HEK293 (cell line): ENCODE measurements around the gene TMEM232.

ENCODE experiments used
- CTCF ChIA-PET: fragments of 350-600 bp; formaldehyde crosslinking; extraction: SDS; loops from one replicate; lab custom pipeline; 2021; ENCODE audit warnings: antibody characterized with exemption; lab: Yijun Ruan, JAX
- POLR2A ChIA-PET: fragments of 300-600 bp; formaldehyde crosslinking; extraction: SDS; loops from one replicate; lab custom pipeline; 2020; ENCODE audit warnings: antibody characterized with exemption, inconsistent platforms; lab: Yijun Ruan, JAX
- H3K27ac ChIP-seq: fragments of 200-500 bp; sonication (Bioruptor generic); 2 replicates; pipeline ENCODE4 v1.5.1; 2014; ENCODE audit warnings: low read depth, low read length, control low read depth, inconsistent platforms; ENCODE audit errors: extremely low read depth
- H3K36me3 ChIP-seq, 2 experiments: fragments of 200-500 bp in 1 of 2; sonication (Bioruptor generic) in 1 of 2; 1 replicate in 1 of 2; 2 replicates in 1 of 2; pipeline ENCODE4 v1.5.1; 2014 to 2017; ENCODE audit warnings: inconsistent platforms in 2 of 2, low read length in 2 of 2; ENCODE audit not compliant: control insufficient read depth in 2 of 2, insufficient read depth in 1 of 2
- H3K4me1 ChIP-seq: fragments of 200-500 bp; sonication (Bioruptor generic); 2 replicates; pipeline ENCODE4 v1.5.1; 2014; ENCODE audit warnings: mild to moderate bottlenecking, low read length, inconsistent platforms; ENCODE audit not compliant: control insufficient read depth, insufficient read depth
- H3K4me3 ChIP-seq: 2 replicates; pipeline ENCODE4 v1.5.1; 2011; ENCODE audit warnings: low read depth, mild to moderate bottlenecking, control low read depth, low read length, moderate library complexity
- H3K9me3 ChIP-seq: fragments of 200-500 bp; sonication (Bioruptor generic); 2 replicates; pipeline ENCODE4 v1.5.1; 2014; ENCODE audit warnings: low read depth, low read length, inconsistent platforms; ENCODE audit not compliant: control insufficient read depth, insufficient read depth
- ATF2 ChIP-seq: fragments of 450-650 bp; formaldehyde crosslinking; IDR thresholded peaks from 2 replicates; pipeline ENCODE4 v1.5.1; 2016; ENCODE audit warnings: missing biosample characterization, missing genetic modification characterization, low read depth
- HOXA7 ChIP-seq: sonication (generic); formaldehyde crosslinking; IDR thresholded peaks from 2 replicates; pipeline ENCODE4 v1.8.1; 2022; ENCODE audit warnings: missing genetic modification reagents, borderline replicate concordance
- KLF1 ChIP-seq: fragments of 450-650 bp; formaldehyde crosslinking; IDR thresholded peaks from 2 replicates; pipeline ENCODE4 v1.5.1; 2016; ENCODE audit warnings: missing biosample characterization, missing genetic modification characterization
- MZF1 ChIP-seq: fragments of 450-650 bp; formaldehyde crosslinking; IDR thresholded peaks from 2 replicates; pipeline ENCODE4 v1.5.1; 2017; ENCODE audit warnings: missing biosample characterization, missing genetic modification characterization, borderline replicate concordance
- PRDM6 ChIP-seq: fragments of 450-650 bp; formaldehyde crosslinking; IDR thresholded peaks from 2 replicates; pipeline ENCODE4 v1.5.1; 2017; ENCODE audit warnings: missing biosample characterization, missing genetic modification characterization
- REPIN1 ChIP-seq: fragments of 450-650 bp; formaldehyde crosslinking; IDR thresholded peaks from 2 replicates; pipeline ENCODE4 v1.5.1; 2017; ENCODE audit warnings: missing biosample characterization, missing genetic modification characterization, low read depth
- SP2 ChIP-seq: fragments of 450-650 bp; formaldehyde crosslinking; IDR thresholded peaks from 2 replicates; pipeline ENCODE4 v1.5.1; 2016; ENCODE audit warnings: missing biosample characterization, missing genetic modification characterization
- YY1 ChIP-seq: fragments of 450-650 bp; formaldehyde crosslinking; IDR thresholded peaks from 2 replicates; pipeline ENCODE4 v1.5.1; 2018; ENCODE audit warnings: missing biosample characterization, missing genetic modification characterization
- ZBTB26 ChIP-seq: fragments of 450-650 bp; formaldehyde crosslinking; optimal IDR thresholded peaks from 2 replicates; pipeline ENCODE3; 2016; ENCODE audit warnings: missing biosample characterization, mild to moderate bottlenecking, missing genetic modification characterization
- ZEB2 ChIP-seq: fragments of 450-650 bp; formaldehyde crosslinking; IDR thresholded peaks from 2 replicates; pipeline ENCODE4 v1.5.1; 2016; ENCODE audit warnings: missing biosample characterization, missing genetic modification characterization
- ZNF140 ChIP-seq: fragments of 450-650 bp; formaldehyde crosslinking; IDR thresholded peaks from 2 replicates; pipeline ENCODE4 v1.5.1; 2016; ENCODE audit warnings: missing biosample characterization, missing genetic modification characterization
- ZNF341 ChIP-seq: fragments of 450-650 bp; formaldehyde crosslinking; IDR thresholded peaks from 2 replicates; pipeline ENCODE4; 2016; ENCODE audit warnings: low read depth, missing biosample characterization, missing genetic modification characterization
- ZNF544 ChIP-seq: fragments of 450-650 bp; formaldehyde crosslinking; IDR thresholded peaks from 2 replicates; pipeline ENCODE4 v1.5.0; 2017; ENCODE audit warnings: missing biosample characterization, missing genetic modification characterization
- ZNF600 ChIP-seq: fragments of 450-650 bp; formaldehyde crosslinking; IDR thresholded peaks from 2 replicates; pipeline ENCODE4 v1.5.1; 2016; ENCODE audit warnings: missing biosample characterization, missing genetic modification characterization
- ZNF707 ChIP-seq: fragments of 450-650 bp; formaldehyde crosslinking; IDR thresholded peaks from 2 replicates; pipeline ENCODE4 v1.5.1; 2016; ENCODE audit warnings: missing biosample characterization, missing genetic modification characterization
- ZNF776 ChIP-seq: fragments of 450-650 bp; formaldehyde crosslinking; IDR thresholded peaks from 2 replicates; pipeline ENCODE4 v1.5.0; 2017; ENCODE audit warnings: missing biosample characterization, missing genetic modification characterization, borderline replicate concordance
- ZNF792 ChIP-seq: fragments of 450-650 bp; formaldehyde crosslinking; IDR thresholded peaks from 2 replicates; pipeline ENCODE4 v1.5.1; 2016; ENCODE audit warnings: missing biosample characterization, missing genetic modification characterization
- ZSCAN16 ChIP-seq: fragments of 450-650 bp; formaldehyde crosslinking; IDR thresholded peaks from 2 replicates; pipeline ENCODE4 v1.5.1; 2016; ENCODE audit warnings: missing biosample characterization, missing genetic modification characterization
- ZSCAN30 ChIP-seq: fragments of 450-650 bp; IDR thresholded peaks from 2 replicates; pipeline ENCODE4 v1.5.1; 2018; ENCODE audit warnings: missing biosample characterization, mild to moderate bottlenecking, missing genetic modification characterization, moderate library complexity
- TF ChIP-seq, protein P1 (sequence below): fragments of 450-650 bp; formaldehyde crosslinking; IDR thresholded peaks from 2 replicates; pipeline ENCODE4 v1.5.1; 2016; ENCODE audit warnings: missing biosample characterization, missing genetic modification characterization
- TF ChIP-seq, protein P2 (sequence below): fragments of 450-650 bp; formaldehyde crosslinking; IDR thresholded peaks from 2 replicates; pipeline ENCODE4 v1.5.1; 2016; ENCODE audit warnings: missing biosample characterization, missing genetic modification characterization

Gene TMEM232

GRCh38 chr5:110525762-110526161, 200.7 kb downstream of the TMEM232 start:
- Histone ChIP-seq H3K9me3 (no peaks in the 10 kb centered on the region), H3K4me3 (no peak overlapping the region), H3K4me1 (no peaks in the 10 kb centered on the region), H3K27ac (no peak overlapping the region), H3K36me3 (no peaks in the 10 kb centered on the region)
- TF ChIP-seq ZNF544 (tag by site-specific recombination) (no peak), ZNF707 (tag by site-specific recombination) (no peak), ZEB2 (tag by site-specific recombination) (no peak), ATF2 (tag by site-specific recombination) (no peak), ZSCAN30 (tag by site-specific recombination) (no peak), ZNF792 (tag by site-specific recombination) (no peak)
- TF ChIP-seq, protein P1, sequence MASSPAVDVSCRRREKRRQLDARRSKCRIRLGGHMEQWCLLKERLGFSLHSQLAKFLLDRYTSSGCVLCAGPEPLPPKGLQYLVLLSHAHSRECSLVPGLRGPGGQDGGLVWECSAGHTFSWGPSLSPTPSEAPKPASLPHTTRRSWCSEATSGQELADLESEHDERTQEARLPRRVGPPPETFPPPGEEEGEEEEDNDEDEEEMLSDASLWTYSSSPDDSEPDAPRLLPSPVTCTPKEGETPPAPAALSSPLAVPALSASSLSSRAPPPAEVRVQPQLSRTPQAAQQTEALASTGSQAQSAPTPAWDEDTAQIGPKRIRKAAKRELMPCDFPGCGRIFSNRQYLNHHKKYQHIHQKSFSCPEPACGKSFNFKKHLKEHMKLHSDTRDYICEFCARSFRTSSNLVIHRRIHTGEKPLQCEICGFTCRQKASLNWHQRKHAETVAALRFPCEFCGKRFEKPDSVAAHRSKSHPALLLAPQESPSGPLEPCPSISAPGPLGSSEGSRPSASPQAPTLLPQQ = no peak
- POLR2A ChIA-PET = no interaction called here
- CTCF ChIA-PET = no interaction called here

- Histone ChIP-seq H3K9me3 (no peaks in the 10 kb centered on the region), H3K27ac (no peak overlapping the region), H3K4me1 (no peaks in the 10 kb centered on the region), H3K4me3 (no peak overlapping the region), H3K36me3 (no peaks in the 10 kb centered on the region)
- POLR2A ChIA-PET = no interaction called here
- no peak for TF ChIP-seq PRDM6
- TF ChIP-seq ZNF600 (tag by site-specific recombination) = no peak
- TF ChIP-seq ZNF341 = no peak
- TF ChIP-seq ZBTB26 = no peak
- TF ChIP-seq REPIN1 (tag by site-specific recombination) = no peak
- no peak for TF ChIP-seq MZF1 (tag by site-specific recombination)
- no peak for TF ChIP-seq SP2 (tag by site-specific recombination)
- no peak for TF ChIP-seq HOXA7
- TF ChIP-seq ZNF776 = no peak
- TF ChIP-seq ZSCAN16 (tag by site-specific recombination) = no peak
- TF ChIP-seq YY1 (tag by site-specific recombination) = no peak
- no peak for TF ChIP-seq ZNF140 (tag by site-specific recombination)
- TF ChIP-seq, protein P2, sequence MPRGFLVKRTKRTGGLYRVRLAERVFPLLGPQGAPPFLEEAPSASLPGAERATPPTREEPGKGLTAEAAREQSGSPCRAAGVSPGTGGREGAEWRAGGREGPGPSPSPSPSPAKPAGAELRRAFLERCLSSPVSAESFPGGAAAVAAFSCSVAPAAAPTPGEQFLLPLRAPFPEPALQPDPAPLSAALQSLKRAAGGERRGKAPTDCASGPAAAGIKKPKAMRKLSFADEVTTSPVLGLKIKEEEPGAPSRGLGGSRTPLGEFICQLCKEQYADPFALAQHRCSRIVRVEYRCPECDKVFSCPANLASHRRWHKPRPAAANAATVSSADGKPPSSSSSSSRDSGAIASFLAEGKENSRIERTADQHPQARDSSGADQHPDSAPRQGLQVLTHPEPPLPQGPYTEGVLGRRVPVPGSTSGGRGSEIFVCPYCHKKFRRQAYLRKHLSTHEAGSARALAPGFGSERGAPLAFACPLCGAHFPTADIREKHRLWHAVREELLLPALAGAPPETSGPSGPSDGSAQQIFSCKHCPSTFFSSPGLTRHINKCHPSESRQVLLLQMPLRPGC (tag by site-specific recombination) = no peak
- no peak for TF ChIP-seq KLF1 (tag by site-specific recombination)
- CTCF ChIA-PET = no interaction called here
These were observed 209.1 kb downstream of the TMEM232 start for GRCh38 chr5:110517396-110517795.
